SW 1271 (cell line): ENCODE results near the gene GNAT1.
"Not testable (repeated sequence)": the region's sequence is repeated elsewhere in the genome, so short reads cannot be mapped to it uniquely, and the experiment has no call there.

Source experiments
- DNase-seq, 2 experiments: peaks; one replicate each; lab custom pipeline; 2025; lab: John Stamatoyannopoulos, UW

Gene GNAT1

DNA sequence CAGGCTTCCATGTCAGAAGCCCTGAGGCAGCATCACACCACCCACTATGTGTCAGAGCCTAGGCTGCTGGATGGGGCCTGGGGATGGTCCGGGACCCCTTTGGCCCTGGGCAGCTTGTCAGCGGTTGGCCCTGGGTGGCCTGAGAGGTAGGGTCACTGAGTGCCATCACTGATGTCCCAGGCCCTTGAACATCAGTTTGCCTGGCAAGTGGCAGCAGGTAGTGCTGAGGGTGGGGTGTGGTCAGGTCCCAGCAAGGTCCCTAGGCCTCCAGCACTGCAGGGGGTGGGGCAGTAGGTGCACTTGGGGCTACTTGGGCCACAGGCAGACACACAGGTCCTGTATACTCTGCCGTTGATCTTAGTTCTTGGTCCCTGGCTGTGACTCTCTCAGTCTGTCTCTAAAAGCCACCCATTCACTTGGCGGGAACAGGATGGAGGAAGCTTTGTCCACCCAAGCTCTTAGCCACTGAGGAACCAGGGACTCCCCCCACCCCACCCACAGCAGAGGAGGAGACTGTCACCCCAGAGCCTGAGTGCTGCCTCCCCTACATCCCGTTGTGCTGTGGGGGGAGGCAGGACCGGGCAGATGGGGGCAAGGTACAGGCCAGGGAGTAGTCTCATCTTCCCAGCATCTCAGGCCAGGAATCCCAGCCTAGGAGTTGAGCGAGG lies 50.4 kb downstream of the GNAT1 start:
- DNase-seq, result no peak

DNA sequence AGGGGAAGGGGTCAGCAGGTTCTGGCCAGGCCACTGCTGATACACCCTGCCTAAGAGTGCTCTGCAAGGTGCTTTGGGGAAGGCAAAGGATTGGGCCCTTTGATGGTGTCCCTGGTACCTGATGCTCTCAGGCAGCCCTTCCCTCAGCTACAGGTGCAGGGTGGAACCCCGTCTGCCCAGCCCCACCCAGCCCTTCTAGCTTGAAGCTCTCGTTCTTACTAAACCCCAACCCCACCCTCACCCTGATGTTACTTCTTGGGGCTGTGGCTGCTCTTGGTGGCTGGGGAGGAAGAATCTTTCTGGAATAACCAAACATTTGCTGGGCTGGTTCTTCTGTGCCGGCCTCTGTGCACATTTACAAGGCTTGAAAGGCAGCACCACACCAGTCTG lies 51.0 kb downstream of the GNAT1 start:
- DNase-seq, result no peak

DNA sequence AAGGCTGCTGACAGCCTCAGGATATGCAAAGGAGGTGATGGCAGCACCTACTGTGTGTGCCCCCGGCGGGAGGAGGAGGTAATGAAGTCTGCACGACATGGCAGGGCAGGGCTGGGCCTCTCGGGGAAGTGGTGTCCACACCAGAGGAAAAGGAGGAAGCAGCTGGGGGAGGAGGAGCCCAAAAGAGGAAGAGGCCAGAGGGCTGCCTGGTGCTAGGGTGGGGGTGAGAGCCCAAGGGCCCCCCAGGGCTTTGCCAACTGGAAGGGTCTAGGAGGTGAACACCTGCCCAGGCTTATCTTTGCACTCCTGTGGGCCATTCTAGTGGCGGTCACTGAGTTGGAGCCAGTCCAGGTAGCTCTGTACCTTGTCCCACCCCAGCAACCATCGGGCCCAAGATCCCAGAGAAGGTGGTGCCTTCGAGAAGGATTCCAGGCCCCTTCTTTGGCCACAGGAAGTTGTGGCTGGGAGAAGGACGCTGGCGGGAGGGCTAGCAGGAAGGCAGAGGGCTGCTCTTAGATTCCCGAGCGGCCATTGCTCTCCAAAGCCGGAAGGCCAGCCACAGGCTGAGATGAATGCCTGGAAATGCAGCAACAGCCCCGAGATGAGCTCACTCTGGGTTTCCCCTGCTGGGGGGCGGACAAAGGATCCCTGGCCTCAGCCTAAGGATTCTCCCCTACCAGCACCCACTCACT lies 51.6 kb downstream of the GNAT1 start:
- no peak for DNase-seq

DNA sequence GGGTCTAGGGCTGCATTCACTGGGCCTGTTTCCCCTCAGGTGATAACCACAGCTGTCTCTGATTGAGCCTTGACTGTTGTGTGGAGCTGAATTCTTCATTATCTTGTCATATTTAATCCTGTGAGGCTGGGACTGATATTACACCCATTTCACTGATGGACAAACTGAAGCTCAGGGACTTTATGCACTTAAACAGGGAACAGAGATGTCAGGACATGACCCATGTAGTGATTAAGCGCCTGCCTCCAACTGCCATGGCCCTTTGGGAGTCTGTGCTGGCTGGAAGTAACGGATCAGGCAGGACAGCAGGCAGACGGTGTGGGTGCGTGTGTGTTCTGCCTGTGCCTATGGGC lies 52.1 kb downstream of the GNAT1 start:
- no peak for DNase-seq

DNA sequence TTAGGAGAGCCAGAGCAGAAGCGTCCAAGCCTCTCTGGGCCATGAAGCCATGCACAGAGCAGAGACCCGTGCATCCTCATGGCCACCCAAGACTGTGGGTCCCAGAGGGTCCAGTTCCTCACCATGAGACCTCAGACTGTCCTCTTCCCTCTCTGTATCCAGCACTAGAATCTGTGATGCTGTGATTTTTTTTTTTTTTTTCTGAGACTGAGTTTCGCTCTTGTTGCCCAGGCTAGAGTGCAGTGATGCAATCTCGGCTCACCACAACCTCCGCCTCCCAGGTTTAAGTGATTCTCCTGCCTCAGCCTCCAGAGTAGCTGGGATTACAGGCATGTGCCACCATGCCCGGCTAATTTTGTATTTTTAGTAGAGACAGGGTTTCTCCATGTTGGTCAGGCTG lies 53.4 kb downstream of the GNAT1 start:
- DNase-seq, result not testable (repeated sequence)

DNA sequence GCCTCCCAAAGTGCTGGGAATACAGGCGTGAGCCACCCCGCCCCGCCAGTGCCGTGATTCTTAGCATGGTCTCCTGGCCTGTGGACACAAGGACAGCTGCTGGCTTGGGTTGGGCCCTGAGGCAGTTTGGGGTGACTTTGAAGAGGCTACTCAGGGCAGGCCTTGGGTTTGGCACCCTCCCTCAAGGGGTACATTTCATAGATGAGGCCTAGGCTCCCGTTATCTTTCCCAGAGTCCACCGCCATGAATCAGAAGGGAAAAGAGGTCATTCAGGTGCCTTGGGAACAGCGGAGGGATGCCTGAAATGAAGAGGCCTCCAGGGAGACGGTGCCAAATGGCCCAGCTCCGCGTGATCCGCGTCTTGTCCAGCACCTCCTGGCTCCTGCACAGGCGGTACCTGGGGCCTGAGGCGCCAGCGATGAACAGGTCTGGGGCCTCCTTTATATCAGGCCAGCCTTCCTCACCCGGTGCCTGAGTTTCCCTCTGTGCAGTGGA lies 53.9 kb downstream of the GNAT1 start:
- DNase-seq, result no peak

DNA sequence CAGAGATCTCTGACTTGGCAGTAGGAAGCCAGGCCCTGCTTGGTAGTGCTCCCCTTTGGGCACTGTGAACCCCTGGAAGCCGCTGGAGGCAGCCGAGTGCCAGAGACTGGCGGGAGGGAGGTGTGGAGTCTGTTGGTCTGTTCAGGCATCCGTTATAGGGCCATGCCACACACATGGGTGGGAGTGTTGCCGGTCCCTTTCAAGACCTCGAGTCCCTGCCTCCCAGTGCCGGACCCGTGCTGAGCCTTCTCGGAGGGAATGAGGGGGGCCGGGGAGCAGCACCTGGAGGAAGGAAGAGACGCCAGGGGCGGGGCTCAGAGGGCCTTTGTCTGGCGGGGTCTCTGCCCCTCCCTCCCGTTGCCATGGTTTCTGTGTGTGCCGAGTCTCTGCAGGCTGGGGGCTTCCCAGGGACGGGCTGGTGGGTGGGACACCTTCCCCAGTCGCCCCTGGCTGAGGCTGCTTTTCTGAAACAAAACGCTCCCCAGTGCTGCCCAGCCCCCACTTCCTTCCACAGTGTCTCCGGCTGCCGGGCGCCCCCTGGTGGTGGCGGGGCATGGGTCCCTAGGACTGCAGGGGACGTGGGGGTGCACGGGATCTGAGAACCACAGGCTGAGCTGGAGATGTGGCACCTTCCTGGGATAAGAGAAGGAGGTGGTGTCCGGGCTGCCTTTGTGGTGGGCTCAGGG lies 54.6 kb downstream of the GNAT1 start:
- peak; percentile 58 to 71 for DNase-seq

DNA sequence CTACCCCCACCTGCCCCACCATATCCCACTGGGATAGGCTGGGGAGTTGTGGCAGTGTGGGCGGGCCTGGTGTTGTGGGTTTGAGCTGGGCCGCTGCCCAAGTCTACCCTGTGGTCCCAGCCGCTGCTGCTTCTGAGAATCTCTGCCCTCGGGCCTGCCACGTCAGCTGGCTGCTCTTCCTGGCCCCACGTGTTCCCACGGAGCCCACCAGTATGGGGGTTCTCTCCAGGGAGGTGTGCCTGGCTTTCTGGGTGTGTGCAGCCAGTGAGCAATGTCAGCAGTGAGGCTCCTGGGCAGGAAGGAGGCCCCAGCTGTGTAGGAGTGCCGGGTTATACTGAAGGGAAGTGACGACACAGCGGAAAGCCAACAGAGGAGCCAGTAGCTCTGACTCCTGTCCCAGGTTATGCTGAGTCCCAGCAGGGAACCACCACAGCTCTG lies 55.1 kb downstream of the GNAT1 start:
- peak; percentile 60 to 87 for DNase-seq
